ENCODE measurements around the gene PCGF3.
"Not testable (repeated sequence)": the region's sequence is repeated elsewhere in the genome, so short reads cannot be mapped to it uniquely, and the experiment has no call there.

Gene PCGF3

DNA sequence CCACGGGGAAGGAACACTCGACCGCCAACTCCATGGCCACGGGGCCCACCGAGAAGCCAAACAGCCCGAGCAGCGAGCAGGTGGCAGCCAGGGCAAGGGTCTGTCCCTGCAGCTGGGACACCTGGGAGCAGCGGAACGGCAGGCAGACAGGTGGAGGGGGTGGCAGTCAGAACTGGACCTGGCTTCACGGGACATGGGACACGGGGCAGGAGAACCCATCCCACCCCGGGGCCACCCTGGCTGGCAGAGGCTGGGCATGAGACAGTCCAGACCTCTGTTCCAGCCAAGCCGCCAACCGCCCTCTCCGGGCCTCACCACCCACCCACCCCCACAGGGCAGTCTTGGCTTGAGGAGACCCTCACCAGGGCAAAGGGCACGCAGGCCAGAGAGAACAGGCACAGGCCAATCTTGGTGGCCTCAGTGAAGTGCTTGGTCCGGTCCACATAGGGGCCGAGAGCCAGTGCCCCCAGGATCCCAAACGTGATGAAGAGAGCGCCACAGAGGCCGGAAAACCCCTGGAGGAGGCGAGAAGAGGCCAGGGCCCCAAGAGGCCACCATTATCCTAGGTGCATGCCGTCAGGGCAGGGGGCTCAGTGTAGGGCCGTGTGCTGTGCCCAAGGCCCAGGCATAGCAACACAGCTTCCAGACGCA is 22.3 kb upstream of the PCGF3 start:
- DNase-seq: no peak

- no peak for DNase-seq
These were observed 21.5 kb upstream of the PCGF3 start for GRCh38 chr4:683982-684622.

- DNase-seq: no peak
These were observed 20.9 kb upstream of the PCGF3 start for GRCh38 chr4:684623-685327.

GRCh38 chr4:685679-686412 is 19.8 kb upstream of the PCGF3 start:
- DNase-seq: no peak

DNA sequence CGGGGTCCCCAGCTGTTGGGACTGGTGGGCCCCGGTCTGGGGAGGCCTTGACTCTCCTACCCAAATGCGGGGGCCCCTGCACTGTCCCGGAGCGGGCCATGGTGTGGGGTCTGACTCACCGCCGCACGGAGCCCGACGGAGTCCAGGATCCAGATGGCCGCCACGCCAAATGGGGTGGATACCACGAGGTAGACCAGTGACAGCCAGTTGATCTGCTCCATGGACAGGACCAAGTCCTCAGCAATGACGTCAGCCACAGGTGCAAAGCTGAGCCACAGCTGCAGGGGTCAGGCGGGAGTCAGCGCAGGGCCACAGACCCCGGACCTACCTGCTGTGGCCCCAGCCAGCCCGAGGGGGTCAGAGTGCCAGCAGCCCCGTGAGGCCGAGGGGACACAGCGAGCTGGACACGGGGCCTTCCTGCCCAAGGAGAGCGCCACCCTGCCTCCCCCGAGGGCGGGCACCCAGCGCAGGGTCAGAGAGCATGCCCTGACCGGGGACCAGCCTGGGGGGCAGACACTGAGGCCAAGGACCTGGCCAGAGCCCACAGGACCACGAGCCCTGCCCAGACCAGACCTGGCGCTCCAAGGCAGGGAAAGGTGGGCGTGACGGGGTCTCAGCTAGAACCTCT is 19.1 kb upstream of the PCGF3 start:
- no peak for DNase-seq

DNA sequence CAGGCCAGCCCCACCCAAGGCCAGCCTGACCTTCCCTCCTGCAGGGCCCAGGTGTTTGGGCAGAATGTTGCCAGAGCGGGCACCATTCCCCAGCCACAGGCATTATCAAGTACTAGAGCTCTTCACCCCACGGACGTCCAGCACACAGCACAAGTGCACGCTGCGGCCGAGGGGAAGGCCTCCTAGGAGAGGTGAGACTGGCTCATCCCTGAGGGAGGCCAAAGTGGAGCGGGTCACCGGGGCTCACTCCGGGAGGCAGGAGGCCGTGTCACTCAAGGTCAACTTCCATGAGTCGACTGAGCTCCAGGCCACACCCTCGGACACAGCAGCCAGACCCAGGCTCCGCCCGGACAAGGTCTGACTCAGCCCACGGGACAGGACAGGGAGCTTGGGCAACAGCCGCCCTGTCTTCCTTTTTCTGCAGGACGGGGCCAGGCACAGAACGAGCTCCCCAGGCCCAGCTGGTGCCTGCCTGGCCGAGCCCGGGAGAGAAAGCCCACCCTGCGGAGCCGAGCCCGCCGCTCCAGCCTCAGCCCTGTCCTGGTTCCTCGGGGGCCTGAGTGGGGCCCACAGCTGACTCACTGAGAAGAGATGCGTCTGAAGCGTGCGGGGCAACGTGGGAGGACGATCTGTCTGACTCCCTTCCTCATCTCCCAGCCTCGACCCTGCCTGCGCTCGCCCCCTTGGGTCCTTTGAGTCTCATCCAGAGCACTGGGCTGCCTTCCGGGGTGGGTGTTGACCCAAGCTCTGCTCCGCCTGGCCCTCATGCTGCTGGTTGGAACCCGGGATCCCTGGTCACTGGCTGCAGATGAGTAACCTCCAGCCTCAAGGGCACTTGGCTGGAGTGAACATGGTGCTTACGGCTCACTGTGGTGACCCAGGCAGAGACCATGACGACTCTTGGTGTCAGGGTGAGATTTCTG is 18.3 kb upstream of the PCGF3 start:
- no peak for DNase-seq

DNA sequence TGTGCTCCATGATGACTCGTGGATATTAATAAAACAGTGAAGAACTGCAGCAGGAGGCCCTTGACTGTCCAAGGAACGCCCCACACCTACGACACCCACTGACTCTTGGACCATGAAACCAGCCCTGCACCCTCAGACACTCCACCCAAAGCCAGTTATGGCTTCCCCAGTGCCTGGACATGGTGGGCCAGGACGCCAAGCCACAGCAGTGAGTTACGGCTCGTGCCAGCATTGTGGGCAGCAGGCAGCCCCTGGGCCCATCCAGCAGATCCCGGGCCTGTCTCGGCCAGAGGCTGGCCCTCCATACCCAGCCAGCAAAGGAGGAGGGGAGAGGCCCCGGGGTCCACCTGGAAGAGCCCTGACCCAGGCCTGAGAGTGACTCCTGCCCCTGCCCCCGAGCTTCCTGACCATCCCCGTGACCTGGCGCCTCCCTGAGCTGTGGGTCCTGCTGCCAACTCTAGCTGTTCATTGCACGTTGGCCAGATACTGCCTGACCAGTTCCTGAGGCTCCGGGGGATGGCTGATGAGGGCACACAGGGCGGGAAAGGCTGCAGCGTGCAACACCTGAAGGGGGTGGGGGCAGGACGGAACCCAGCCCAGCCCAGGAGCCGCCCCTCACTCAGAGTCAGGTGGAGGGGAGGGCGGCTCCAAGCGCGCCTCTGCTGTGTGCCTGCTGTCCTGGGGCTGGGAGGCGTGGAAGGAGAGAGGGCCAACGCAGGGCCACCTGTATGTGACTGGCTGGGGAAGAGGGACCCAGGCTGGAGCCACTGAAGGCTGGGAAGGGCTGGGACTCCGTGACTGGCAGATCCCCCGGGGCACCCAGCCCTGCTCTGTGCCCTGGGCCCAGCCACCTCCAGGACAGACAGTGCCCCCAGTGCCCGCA is 17.4 kb upstream of the PCGF3 start:
- no peak for DNase-seq

- no peak for DNase-seq
These were observed 16.6 kb upstream of the PCGF3 start, which contains the start of gene SLC49A3 for GRCh38 chr4:688854-689681. Gene SLC49A3, minus strand, starts transcription at chr4:689151. Its CDS starts 24 bp downstream, at chr4:689127.

- DNase-seq: no peak
These were observed 15.9 kb upstream of the PCGF3 start for GRCh38 chr4:689723-690122.

DNA sequence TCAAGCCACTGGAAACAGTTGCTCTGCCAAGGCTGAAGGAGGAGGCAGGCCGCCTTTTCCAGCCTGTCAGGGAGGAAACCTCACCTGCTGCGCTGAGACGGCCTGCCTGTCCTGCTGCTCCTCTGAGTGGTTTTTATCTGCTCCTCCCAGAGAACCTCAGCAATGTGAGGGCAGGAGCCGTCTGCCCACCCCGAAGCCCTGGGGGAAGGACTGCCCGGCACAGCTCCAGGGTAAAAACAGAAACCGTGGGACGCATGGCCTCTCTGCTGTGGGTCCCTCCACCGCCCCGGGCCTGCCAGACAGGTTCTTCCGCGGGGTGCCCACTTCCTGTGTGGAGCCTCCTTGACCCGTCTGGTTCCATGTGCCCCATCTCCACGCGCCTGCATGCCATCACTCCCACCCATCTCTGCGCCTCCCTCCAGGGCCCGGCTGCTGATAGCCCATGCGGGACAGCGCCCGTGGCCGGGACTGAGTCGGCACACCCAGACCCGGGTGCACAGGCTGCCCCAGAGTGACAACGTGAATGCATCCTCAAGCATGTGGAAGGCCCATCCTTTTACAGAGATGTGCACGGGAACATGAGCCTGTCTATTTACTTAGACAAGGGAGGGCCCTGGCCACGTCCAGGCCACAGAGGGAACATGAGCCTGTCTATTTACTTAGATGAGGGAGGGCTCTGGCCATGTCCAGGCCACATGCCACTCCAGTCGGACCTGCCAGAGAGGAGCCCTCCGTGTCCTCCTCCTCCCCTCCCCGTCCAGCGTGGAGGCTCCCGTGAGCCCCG is 12.7 kb upstream of the PCGF3 start:
- DNase-seq: no peak

DNA sequence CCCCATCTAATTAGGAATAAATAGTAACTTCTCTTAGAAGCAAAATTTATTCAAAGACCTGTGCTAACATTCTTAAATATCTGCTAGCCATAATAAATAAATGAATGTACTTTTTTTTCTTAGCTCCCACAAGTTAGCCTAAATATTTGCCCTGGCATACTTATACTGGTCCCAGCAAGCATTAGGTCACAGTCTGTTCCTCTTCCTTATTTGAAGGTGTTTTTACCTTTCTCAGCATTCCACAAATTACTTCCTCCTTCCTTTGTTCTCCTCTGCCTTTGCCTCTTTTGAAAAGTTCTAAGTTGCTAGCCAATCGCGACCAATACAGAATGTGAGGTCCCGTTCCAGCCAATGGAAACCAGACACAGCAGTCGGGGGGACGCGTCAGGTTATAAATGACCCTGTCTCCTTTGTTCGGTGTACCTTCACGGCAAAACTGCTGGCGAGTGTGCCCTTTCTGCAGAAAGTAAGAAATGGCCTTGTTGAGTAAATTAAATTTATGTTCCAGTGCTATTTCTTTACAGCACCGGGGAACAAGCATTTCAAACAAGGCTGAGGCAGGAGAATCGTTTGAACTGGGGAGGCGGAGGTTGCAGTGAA is 11.2 kb upstream of the PCGF3 start:
- DNase-seq: not testable (repeated sequence)

GRCh38 chr4:699816-700580 is 5.6 kb upstream of the PCGF3 start:
- DNase-seq: no peak

GRCh38 chr4:700587-701264 is 4.9 kb upstream of the PCGF3 start:
- no peak for DNase-seq

GRCh38 chr4:702618-703048 is 3.0 kb upstream of the PCGF3 start:
- DNase-seq: no peak

GRCh38 chr4:703336-704197 is 2.1 kb upstream of the PCGF3 start:
- DNase-seq: no peak

Data from amniotic stem cell (primary cell).